Right renal pelvis (tissue), 4 donors: ENCODE measurements around the gene RNF207. TPM values are rescaled to one million over a fixed set of nuclear protein-coding genes. Genes with fewer than 3 reads are reported as not detected.
"Not testable (repeated sequence)": the region's sequence is repeated elsewhere in the genome, so short reads cannot be mapped to it uniquely, and the experiment has no call there.

Experiments
- DNase-seq, 4 donors: peaks; one replicate each; pipeline ENCODE4 v3.0.0-alpha.2; 2013; ENCODE audit warnings: low read depth in 4 of 4, low spot score in 3 of 4, missing footprints in 1 of 4
- polyA plus RNA-seq, 4 donors: library from polyadenylated mRNA; unstranded; fragments of 120-200 nt; gene quantifications; one replicate each; pipeline ENCODE4 v1.2.1, GENCODE V29; 2013; ENCODE audit not compliant: insufficient read length in 4 of 4

The RNF207 gene
- polyA plus RNA-seq, 4 donors, result 21.4 to 26.4 (median 23.0) TPM

GRCh38 chr1:6198646-6199297, 7.1 kb upstream of the RNF207 start:
- no peak for DNase-seq

- peak; percentile 93 to 99 (median 98) for DNase-seq
Observed at GRCh38 chr1:6199298-6200187, 6.4 kb upstream of the RNF207 start, which contains the start of gene RPL22. Gene RPL22 (minus strand): TSS chr1:6199595. CDS start chr1:6199573, 22 bp downstream.

- no peak for DNase-seq
Observed at GRCh38 chr1:6200188-6200809, 5.6 kb upstream of the RNF207 start.

- DNase-seq, result no peak
Observed at GRCh38 chr1:6202256-6202655, 3.7 kb upstream of the RNF207 start.

GRCh38 chr1:6206520-6206855, 569 bp downstream of the RNF207 start:
- no peak for DNase-seq

- DNase-seq, result no peak
Observed at GRCh38 chr1:6207075-6207885, 1.4 kb downstream of the RNF207 start.

- no peak for DNase-seq
Observed at GRCh38 chr1:6207921-6208320, 2.0 kb downstream of the RNF207 start.

- DNase-seq, result no peak
Observed at GRCh38 chr1:6208723-6209660, 3.1 kb downstream of the RNF207 start.

GRCh38 chr1:6209661-6210580, 4.0 kb downstream of the RNF207 start:
- DNase-seq, result no peak

- no peak for DNase-seq
Observed at GRCh38 chr1:6210591-6211355, 4.9 kb downstream of the RNF207 start.

- DNase-seq, result no peak
Observed at GRCh38 chr1:6211731-6212130, 5.8 kb downstream of the RNF207 start.

- DNase-seq, result no peak
Observed at GRCh38 chr1:6212193-6212959, 6.5 kb downstream of the RNF207 start.

- no peak for DNase-seq
Observed at GRCh38 chr1:6218375-6219164, 12.7 kb downstream of the RNF207 start.

GRCh38 chr1:6219641-6220040, 13.7 kb downstream of the RNF207 start:
- not testable (repeated sequence) for DNase-seq

- DNase-seq, result no peak
Observed at GRCh38 chr1:6220236-6220635, 14.3 kb downstream of the RNF207 start.

- DNase-seq, result no peak
Observed at GRCh38 chr1:6221210-6221784, 15.4 kb downstream of the RNF207 start.
